HepG2 (cell line): ENCODE measurements around the gene UBTD2. TPM values are rescaled to one million over a fixed set of nuclear protein-coding genes. Genes with fewer than 3 reads are reported as not detected.

Source experiments
- ATAC-seq: fragments of 200-7000 bp; cut with Tn5 transposase; 3 replicates; pipeline ENCODE4 v1.9.1; 2020; ENCODE audit warnings: mild to moderate bottlenecking, moderate library complexity
- BruUV-seq: library from RNA; stranded (reverse); fragments of 400-500 nt; replicated peaks from 2 replicates; lab custom pipeline; 2021; lab: Mats Ljungman, UMichigan
- CTCF ChIA-PET: fragments of 300-600 bp; formaldehyde crosslinking; extraction: SDS; loops from one replicate; lab custom pipeline; 2021; ENCODE audit warnings: low total read pairs, inconsistent platforms, low intra/inter-chr PET ratio; lab: Yijun Ruan, JAX
- POLR2A ChIA-PET: fragments of 350-600 bp; sonication (Branson Sonifier 250); formaldehyde crosslinking; loops from one replicate; lab custom pipeline; 2020; ENCODE audit warnings: antibody characterized with exemption, inconsistent platforms; lab: Yijun Ruan, JAX
- DNase-seq: peaks from one replicate; pipeline ENCODE4 v3.0.0-alpha.2; 2015; ENCODE audit warnings: low spot score
- FAIRE-seq: peaks from 3 replicates; lab custom pipeline; 2011; peaks lifted over from hg19 to GRCh38; lab: Jason Lieb, UNC
- H2AFZ ChIP-seq: one replicate; pipeline ENCODE4 v1.6.1; 2011; ENCODE audit warnings: low read length, inconsistent platforms
- H3K27ac ChIP-seq: fragments of 300-600 bp; 3 replicates; pipeline ENCODE4 v1.8.0; 2011; ENCODE audit warnings: mixed run types, mild to moderate bottlenecking, mixed read lengths, low read length, inconsistent platforms; ENCODE audit not compliant: insufficient read depth; ENCODE audit errors: extremely low read length
- H3K27me3 ChIP-seq, 2 experiments: fragments of 200-600 bp in 1 of 2; 2 replicates in 1 of 2; 3 replicates in 1 of 2; pipeline versions ENCODE4 v1.6.0 to v1.8.0; 2011; ENCODE audit warnings: low read length in 2 of 2, mild to moderate bottlenecking in 2 of 2, moderate library complexity in 2 of 2, inconsistent platforms in 1 of 2; ENCODE audit not compliant: insufficient read depth in 2 of 2, control insufficient read depth in 1 of 2
- H3K36me3 ChIP-seq, 2 experiments: fragments of 200-600 bp in 1 of 2; replicated peaks in 1 of 2; 2 replicates in 1 of 2; 3 replicates in 1 of 2; pipeline versions ENCODE4 v1.5.1 to v1.8.0; 2011; ENCODE audit warnings: low read length in 2 of 2, inconsistent platforms in 1 of 2; ENCODE audit not compliant: insufficient read depth in 2 of 2, control insufficient read depth in 1 of 2
- H3K4me1 ChIP-seq: 2 replicates; pipeline ENCODE4 v1.5.1; 2012; ENCODE audit warnings: low read length, inconsistent platforms; ENCODE audit not compliant: insufficient read depth
- H3K4me2 ChIP-seq: 2 replicates; pipeline ENCODE4 v1.6.0; 2011; ENCODE audit warnings: low read depth, low read length, inconsistent platforms
- H3K4me3 ChIP-seq, 3 experiments: fragments of 200-600 bp in 1 of 3; sonication (generic), shearing (Covaris generic) in 1 of 3; replicated peaks in 1 of 3; 2 replicates each; pipeline ENCODE4 v1.5.1; 2011 to 2016; ENCODE audit warnings: low read length in 3 of 3, inconsistent platforms in 2 of 3, low read depth in 2 of 3, mild to moderate bottlenecking in 2 of 3, control low read depth in 1 of 3, mixed read lengths in 1 of 3; ENCODE audit not compliant: insufficient read depth in 1 of 3
- H3K79me2 ChIP-seq: one replicate; pipeline ENCODE4 v1.6.1; 2011; ENCODE audit warnings: low read length, inconsistent platforms; ENCODE audit not compliant: insufficient read depth
- H3K9ac ChIP-seq: 2 replicates; pipeline ENCODE4 v1.6.0; 2011; ENCODE audit warnings: mild to moderate bottlenecking, low read depth, low read length, inconsistent platforms; ENCODE audit not compliant: insufficient read depth
- H3K9me3 ChIP-seq: 2 replicates; pipeline ENCODE4 v1.5.1; 2012; ENCODE audit warnings: mild to moderate bottlenecking, low read length
- H4K20me1 ChIP-seq: 2 replicates; pipeline ENCODE4 v1.6.0; 2011; ENCODE audit warnings: inconsistent platforms, mild to moderate bottlenecking, low read length, moderate library complexity; ENCODE audit not compliant: insufficient read depth
- ASH2L ChIP-seq: fragments of 300-600, 200-600 bp; sonication (generic); IDR thresholded peaks from 2 replicates; pipeline ENCODE4 v1.7.0; 2017; ENCODE audit warnings: low read depth, mild to moderate bottlenecking, moderate library complexity, mixed read lengths, low read length; ENCODE audit not compliant: insufficient read length
- DNMT3B ChIP-seq: conservative IDR thresholded peaks from 2 replicates; pipeline ENCODE4 v1.6.1; 2016; ENCODE audit warnings: missing biosample characterization, control low read depth
- FOSL1 ChIP-seq: sonication (generic); formaldehyde crosslinking; IDR thresholded peaks from 2 replicates; pipeline ENCODE4 v1.9.0; 2021; ENCODE audit warnings: missing genetic modification reagents, borderline replicate concordance
- GZF1 ChIP-seq: sonication (generic); formaldehyde crosslinking; IDR thresholded peaks from 2 replicates; pipeline ENCODE4 v1.5.1; 2020; ENCODE audit warnings: mild to moderate bottlenecking, missing genetic modification reagents
- KDM1A ChIP-seq: IDR thresholded peaks from 2 replicates; pipeline ENCODE4 v1.6.1; 2016; ENCODE audit warnings: missing compliant biosample characterization
- KDM3A ChIP-seq: IDR thresholded peaks from 2 replicates; pipeline ENCODE4 v1.6.1; 2018; ENCODE audit warnings: low read depth, missing compliant biosample characterization
- TBX2 ChIP-seq: sonication (generic); formaldehyde crosslinking; IDR thresholded peaks from 2 replicates; pipeline ENCODE4 v1.5.0; 2020; ENCODE audit warnings: missing genetic modification reagents, mild to moderate bottlenecking, borderline replicate concordance
- TEAD2 ChIP-seq: sonication (generic); formaldehyde crosslinking; IDR thresholded peaks from 2 replicates; pipeline ENCODE4 v1.9.0; 2021; ENCODE audit warnings: missing genetic modification reagents
- TFDP2 ChIP-seq: sonication (generic); formaldehyde crosslinking; IDR thresholded peaks from 2 replicates; pipeline ENCODE4 v1.4.0; 2020; ENCODE audit warnings: missing genetic modification reagents
- ZEB1 ChIP-seq: IDR thresholded peaks from 2 replicates; pipeline ENCODE4 v1.6.1; 2012; ENCODE audit warnings: mild to moderate bottlenecking, low read depth, inconsistent platforms; ENCODE audit not compliant: insufficient replicate concordance
- ZGPAT ChIP-seq: IDR thresholded peaks from 2 replicates; pipeline ENCODE4 v1.6.1; 2016; ENCODE audit warnings: mild to moderate bottlenecking
- ZMYM3 ChIP-seq: sonication (generic); formaldehyde crosslinking; IDR thresholded peaks from 2 replicates; pipeline ENCODE4 v1.5.1; 2020; ENCODE audit warnings: mild to moderate bottlenecking, missing genetic modification reagents
- ZNF790 ChIP-seq: sonication (generic); formaldehyde crosslinking; IDR thresholded peaks from 2 replicates; pipeline ENCODE4 v1.8.0; 2022; ENCODE audit warnings: missing genetic modification reagents, mild to moderate bottlenecking, borderline replicate concordance
- ZNF850 ChIP-seq: sonication (generic); formaldehyde crosslinking; conservative IDR thresholded peaks from 2 replicates; pipeline ENCODE4 v1.9.0; 2021; ENCODE audit warnings: mild to moderate bottlenecking, missing genetic modification reagents
- WGBS: methylation state at CpG from one replicate; pipeline ENCODE4 v1.1.6; 2017; ENCODE audit warnings: low lambda C conversion rate; 5-methylcytosine and 5-hydroxymethylcytosine counted together
- in situ Hi-C: cut with HindIII; loops from 2 replicates; pipeline ENCODE4 v1.10.0; 2017; ENCODE audit warnings: low pct_unique_long_range_greater_than_20kb; ENCODE audit not compliant: extremely low pct_ligation_motif_present
- intact Hi-C: fragments of 100-400 bp; cut with micrococcal nuclease; formaldehyde crosslinking; loops from one replicate; pipeline ENCODE4 v1.10.0; 2022; ENCODE audit not compliant: unreplicated experiment
- polyA plus RNA-seq, 8 experiments: library from polyadenylated mRNA; depleted of rRNA in 3 of 8; stranded (reverse) in 7 of 8; unstranded in 1 of 8; fragments of >200 nt; fragmentation: Illumina TruSeq in 4 of 8; extraction: Trizol in 4 of 8; gene quantifications; 2 replicates each; pipeline versions ENCODE4 v1.2.1 to v1.2.3, GENCODE V29; 2011 to 2016; ENCODE audit warnings: low read depth in 4 of 8, missing spikeins in 1 of 8, mixed read lengths in 1 of 8; ENCODE audit not compliant: insufficient read depth in 1 of 8
- total RNA-seq, 5 experiments: library from RNA; depleted of rRNA; stranded (reverse); fragments of >200 nt; fragmentation: Illumina TruSeq; extraction: Trizol; gene quantifications; 2 replicates each; pipeline ENCODE4 v1.2.3, GENCODE V29; 2016; ENCODE audit warnings: low read depth in 1 of 5
- TF ChIP-seq, protein P1 (sequence below): sonication (generic); formaldehyde crosslinking; IDR thresholded peaks from 2 replicates; pipeline ENCODE4 v1.5.1; 2020; ENCODE audit warnings: mild to moderate bottlenecking, missing genetic modification reagents, moderate library complexity

Gene UBTD2
- total and polyA plus RNA-seq, 2 of the 13 experiments (the other 11 are each of a cell fraction or from before 2014, with no cell fraction given), result 15.2 to 24.1 TPM

DNA sequence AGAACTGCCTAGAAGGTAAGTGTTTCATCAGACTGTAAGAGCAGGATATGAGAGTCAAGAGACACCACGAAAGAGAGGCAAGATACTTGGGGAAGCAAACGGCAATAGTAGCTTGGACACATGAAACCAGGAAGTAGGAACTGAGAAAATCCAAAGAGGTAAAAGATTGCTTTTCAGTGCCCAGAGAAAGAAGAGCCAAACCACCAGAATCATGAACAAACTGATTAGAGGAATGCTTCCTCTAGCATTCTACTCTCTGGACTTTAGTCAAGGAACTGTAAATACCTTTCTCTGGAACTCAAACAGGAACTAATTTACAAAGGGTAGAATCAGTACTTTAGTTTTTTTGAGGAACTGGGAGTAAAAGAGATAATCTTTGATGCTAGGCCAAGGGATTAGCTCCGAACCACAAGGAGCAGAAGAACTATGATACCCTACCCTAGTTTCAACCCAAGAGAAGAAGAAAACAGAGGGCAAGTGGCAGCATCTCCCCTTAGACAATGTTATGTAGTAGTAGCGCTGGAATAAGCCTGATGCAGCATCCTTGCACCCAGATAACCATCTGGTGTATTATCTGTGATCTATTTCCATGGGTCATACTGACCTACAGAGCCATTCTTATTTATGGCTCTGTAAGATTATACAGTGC lies 48.3 kb downstream of the UBTD2 start (continued):
- TF ChIP-seq KDM1A (no peak), KDM3A (CRISPR knock-in tag) (no peak), GZF1 (CRISPR knock-in tag) (no peak), ASH2L (peak; percentile 20), ZGPAT (CRISPR knock-in tag) (peak; percentile 36; the same call in 1 of the 2 replicates), ZNF850 (CRISPR knock-in tag) (no peak)
- TF ChIP-seq, protein P1, sequence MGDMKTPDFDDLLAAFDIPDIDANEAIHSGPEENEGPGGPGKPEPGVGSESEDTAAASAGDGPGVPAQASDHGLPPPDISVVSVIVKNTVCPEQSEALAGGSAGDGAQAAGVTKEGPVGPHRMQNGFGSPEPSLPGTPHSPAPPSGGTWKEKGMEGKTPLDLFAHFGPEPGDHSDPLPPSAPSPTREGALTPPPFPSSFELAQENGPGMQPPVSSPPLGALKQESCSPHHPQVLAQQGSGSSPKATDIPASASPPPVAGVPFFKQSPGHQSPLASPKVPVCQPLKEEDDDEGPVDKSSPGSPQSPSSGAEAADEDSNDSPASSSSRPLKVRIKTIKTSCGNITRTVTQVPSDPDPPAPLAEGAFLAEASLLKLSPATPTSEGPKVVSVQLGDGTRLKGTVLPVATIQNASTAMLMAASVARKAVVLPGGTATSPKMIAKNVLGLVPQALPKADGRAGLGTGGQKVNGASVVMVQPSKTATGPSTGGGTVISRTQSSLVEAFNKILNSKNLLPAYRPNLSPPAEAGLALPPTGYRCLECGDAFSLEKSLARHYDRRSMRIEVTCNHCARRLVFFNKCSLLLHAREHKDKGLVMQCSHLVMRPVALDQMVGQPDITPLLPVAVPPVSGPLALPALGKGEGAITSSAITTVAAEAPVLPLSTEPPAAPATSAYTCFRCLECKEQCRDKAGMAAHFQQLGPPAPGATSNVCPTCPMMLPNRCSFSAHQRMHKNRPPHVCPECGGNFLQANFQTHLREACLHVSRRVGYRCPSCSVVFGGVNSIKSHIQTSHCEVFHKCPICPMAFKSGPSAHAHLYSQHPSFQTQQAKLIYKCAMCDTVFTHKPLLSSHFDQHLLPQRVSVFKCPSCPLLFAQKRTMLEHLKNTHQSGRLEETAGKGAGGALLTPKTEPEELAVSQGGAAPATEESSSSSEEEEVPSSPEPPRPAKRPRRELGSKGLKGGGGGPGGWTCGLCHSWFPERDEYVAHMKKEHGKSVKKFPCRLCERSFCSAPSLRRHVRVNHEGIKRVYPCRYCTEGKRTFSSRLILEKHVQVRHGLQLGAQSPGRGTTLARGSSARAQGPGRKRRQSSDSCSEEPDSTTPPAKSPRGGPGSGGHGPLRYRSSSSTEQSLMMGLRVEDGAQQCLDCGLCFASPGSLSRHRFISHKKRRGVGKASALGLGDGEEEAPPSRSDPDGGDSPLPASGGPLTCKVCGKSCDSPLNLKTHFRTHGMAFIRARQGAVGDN (CRISPR knock-in tag), result no peak

DNA sequence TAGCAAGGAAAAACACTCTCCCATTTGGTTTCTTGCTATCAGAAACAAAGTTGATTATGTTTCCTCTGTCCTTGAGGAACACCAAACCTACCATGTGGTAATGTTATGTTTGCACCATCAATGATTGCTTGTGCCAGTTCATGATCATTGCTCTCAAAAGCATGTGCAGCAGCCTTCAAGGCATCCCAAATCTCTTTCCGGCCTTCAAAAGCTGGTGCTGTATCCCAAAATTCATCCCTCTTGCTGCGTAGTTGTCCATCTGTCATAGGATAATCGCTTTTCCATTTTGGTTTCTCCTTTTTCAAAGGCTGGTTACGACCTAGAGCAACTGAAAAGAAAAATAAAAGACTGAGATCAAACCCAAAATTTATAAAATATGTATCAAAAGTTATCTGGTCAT lies 49.5 kb downstream of the UBTD2 start:
- ChIA-PET CTCF (no interaction called here), POLR2A (interaction anchor here (0.6 kb wide), 1 partner anchor 155 kb away, joined by 4 read pairs; no protein-coding TSS in a partner anchor)
- Histone ChIP-seq H3K4me2 (no peak overlapping the region), H3K4me3 (no peak overlapping the region), H3K79me2 (peaks cover 26% of the 10 kb centered on the region), H3K4me1 (peaks cover 53% of the 10 kb centered on the region), H3K27me3 (no peaks in the 10 kb centered on the region), H4K20me1 (no peaks in the 10 kb centered on the region), H3K36me3 (peaks cover 2 to 27% of the 10 kb centered on the region in 2 experiments), H3K27ac (peak overlapping the region; percentile 65), H3K9me3 (no peaks in the 10 kb centered on the region), H2AFZ (no peak overlapping the region), H3K9ac (no peak overlapping the region)
- ATAC-seq, result no peak
- 97% methylated on average over 4 of the region's 4 CpGs for WGBS
- no peak for TF ChIP-seq TEAD2 (CRISPR knock-in tag)
- TF ChIP-seq TBX2 (CRISPR knock-in tag), result no peak
- no peak for TF ChIP-seq FOSL1 (CRISPR knock-in tag)
- TF ChIP-seq DNMT3B (CRISPR knock-in tag), result no peak
- no peak for TF ChIP-seq TFDP2 (CRISPR knock-in tag)
- no peak for TF ChIP-seq ZMYM3 (CRISPR knock-in tag)
- no peak for TF ChIP-seq ZNF790
- TF ChIP-seq ZEB1, result no peak
- in situ Hi-C loops, result no loop called here
- intact Hi-C loops, result no loop called here
- FAIRE-seq, result no peak
- no TSS peak for BruUV-seq
- DNase-seq, result no peak
